NCI-H2196 treated with DMSO at 0.1 percent for 48 hours (cell line): ENCODE measurements around the gene INAVA.

Experiments used
- DNase-seq: peaks from one replicate; lab custom pipeline; 2025; ENCODE audit not compliant: unreplicated experiment; lab: John Stamatoyannopoulos, UW

Gene INAVA

DNA sequence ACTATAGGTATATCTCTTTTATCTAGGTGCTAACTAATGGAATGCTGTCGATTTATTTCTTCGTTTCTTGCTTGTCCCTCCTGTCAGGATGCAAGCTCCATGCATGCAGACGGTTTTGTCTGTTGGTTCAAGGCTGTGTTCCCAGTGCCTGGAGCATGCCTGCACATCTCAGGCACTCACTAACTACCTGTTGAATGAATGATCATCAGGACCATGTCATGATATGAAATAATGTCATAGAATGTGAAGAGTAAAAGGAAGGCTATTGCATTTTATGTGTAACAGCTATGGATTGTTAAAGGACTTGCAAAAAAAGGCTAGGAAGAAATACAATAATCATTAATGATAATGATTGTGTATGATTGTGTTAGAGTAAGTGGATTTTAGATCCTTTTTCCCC is 17.7 kb upstream of the INAVA start:
- DNase-seq, result no peak

GRCh38 chr1:200877839-200878551 is 16.7 kb upstream of the INAVA start:
- no peak for DNase-seq

DNA sequence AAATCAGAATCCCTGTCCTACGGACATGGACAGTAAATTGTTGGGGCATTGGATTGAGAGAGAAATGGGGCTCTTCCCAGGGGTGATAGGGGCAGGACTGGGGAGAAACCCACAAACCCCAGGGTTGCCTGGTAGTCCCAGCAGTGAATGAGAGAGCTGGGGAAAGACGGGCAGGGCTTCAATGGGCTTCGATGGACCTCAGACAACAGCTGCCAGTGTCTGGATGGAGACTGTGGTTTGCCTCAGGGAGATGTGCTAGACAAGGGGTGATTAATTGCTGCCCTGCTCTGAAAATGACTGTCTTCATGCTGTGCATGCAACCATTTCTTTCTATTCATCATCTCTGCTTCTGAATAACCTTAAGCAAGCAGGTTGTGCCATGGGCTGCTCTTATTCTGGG is 14.5 kb upstream of the INAVA start:
- no peak for DNase-seq

GRCh38 chr1:200883118-200883517 is 11.6 kb upstream of the INAVA start:
- DNase-seq, result no peak

DNA sequence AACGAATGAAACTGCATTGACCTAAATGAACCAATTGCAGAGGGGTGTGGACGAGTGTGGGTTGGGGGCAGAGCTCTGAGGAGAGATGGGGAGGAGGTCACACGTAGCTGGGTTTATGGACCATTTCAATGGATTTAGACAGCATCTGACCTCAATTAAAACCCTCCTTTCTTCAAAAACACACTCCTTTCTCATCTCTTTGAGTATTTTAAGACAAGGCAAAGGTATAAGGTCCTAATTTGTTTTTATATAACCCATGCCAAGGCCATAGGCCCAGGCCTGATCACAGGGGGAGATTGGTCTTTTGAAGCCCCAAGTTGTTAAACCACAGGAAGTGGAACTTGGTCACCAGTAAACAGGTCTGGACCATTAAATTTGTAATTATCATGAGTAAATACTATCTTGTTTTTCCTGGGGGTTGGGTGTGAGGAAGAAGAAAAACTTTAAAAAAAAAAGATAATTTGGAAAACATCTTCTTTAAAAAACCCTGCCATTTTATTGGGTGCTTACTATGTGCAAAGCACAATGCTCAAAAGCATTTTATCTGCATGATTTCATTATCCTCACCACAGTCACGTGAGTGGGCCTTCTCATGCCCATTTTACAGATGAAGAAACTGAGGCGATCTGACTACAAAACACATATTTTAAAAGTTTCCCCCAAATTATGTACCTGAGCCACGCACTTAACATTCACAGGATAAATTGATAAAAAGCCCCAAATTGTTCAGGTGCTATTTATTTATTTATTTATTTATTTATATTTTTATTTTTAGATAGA is 8.9 kb upstream of the INAVA start:
- no peak for DNase-seq

DNA sequence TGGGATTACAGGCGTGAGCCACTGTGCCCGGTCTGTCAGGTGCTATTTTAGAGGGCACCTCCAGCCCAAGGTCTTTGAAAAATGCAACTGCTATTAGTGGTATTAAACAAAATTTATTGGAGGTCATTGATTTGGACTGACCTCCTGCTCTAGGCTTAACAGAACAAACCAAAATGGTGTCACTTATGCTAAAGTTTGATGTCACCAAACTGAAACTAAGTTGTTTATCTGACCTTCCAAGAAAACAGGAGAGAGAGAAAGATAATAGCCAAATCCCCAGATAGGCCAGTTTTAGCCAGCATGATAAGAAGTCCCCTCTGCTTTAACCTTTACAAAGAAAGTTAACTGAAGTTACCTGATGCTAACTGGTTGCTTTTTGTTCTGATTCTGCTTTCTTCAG is 8.1 kb upstream of the INAVA start:
- DNase-seq, result no peak

DNA sequence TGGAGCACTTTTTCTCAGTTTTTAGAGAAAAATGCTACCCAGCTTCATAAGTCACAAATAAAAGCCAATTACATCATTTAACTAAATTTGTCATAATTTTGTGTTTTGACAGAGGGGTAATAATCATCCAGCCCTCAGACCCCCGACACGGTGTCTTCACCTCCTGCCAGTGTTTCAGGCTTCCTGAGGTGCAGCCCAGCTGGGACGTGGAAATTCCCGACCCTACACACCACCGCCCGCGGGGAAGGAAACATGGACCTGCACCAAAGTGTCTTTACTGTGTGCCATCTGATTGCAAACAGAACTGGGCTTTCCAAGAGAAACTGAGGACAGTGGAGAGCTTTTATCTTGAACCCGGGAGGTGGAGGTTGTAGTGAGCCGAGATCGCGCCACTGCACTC is 7.7 kb upstream of the INAVA start:
- DNase-seq, result no peak

DNA sequence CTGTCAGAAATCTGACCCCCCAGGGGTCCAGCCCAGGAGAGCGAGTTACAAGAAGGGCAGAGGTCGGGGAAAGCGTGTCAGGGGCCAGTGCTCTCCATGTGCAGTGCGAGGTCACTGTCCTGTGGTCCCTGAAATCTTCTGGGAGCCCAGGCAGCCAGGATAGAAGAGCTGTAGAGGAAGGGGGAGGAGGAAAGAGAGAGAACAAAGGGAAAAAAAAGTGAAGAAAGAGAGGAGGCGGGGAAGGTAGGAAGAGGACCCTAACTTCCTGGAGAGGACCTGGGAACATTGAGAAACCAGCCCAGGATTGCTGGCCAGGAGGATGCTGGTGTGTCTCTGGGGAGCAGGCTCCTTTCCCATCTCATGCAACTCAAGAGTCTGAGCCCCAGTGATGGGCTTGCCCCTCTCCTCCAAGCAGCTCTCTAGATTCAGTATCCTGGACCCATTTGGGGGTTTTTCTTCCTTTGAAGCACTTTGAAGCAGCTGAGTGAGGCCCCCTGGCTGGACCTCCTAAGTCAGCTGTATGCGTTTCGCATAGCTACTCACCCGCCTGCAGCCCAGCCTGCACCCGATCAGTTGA is 6.8 kb upstream of the INAVA start:
- DNase-seq, result no peak

DNA sequence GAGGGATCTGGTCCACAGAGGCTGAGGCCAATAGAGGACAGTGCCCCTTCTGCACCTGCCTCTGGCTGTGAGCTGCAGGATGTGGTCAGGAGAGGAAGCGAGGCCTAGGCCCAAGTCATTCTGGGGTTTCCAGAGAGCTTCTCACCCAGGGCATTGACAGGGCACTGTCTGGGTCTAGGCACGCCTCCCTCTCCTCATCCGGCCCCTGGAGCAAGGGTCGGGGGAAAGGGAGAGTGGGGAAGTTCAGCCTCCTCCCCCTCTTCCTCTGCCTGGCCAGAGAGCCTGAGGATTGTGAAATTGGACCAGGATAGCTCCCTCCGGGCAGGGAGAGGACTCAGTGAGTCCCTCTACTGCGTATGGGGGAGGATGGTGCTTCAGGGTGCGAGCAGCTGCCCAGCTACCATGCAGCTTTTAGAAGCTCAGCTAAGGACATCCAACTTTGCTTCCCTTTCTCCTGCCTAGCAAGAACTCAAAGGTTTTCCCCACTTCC is 6.3 kb upstream of the INAVA start:
- DNase-seq, result peak; percentile 5

GRCh38 chr1:200889571-200889970 is 5.1 kb upstream of the INAVA start:
- no peak for DNase-seq

DNA sequence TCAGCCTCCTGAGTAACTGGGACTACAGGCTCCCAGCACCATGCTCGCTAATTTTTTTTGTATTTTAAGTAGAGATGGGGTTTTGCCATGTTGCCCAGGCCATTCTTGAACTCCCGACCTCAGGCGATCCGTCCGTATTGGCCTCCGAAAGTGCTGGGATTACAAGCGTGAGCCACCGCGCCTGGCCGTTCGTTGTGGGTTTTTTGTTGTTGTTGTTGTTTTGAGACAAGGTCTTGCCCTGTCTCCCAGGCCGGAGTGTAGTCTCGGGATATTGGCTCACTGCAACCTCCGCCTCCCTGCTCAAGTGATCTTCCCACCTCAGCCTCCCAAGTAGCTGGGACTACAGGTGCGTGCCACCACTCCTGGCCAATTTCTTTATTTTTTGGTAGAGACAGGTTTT is 4.7 kb upstream of the INAVA start:
- DNase-seq, result no peak

DNA sequence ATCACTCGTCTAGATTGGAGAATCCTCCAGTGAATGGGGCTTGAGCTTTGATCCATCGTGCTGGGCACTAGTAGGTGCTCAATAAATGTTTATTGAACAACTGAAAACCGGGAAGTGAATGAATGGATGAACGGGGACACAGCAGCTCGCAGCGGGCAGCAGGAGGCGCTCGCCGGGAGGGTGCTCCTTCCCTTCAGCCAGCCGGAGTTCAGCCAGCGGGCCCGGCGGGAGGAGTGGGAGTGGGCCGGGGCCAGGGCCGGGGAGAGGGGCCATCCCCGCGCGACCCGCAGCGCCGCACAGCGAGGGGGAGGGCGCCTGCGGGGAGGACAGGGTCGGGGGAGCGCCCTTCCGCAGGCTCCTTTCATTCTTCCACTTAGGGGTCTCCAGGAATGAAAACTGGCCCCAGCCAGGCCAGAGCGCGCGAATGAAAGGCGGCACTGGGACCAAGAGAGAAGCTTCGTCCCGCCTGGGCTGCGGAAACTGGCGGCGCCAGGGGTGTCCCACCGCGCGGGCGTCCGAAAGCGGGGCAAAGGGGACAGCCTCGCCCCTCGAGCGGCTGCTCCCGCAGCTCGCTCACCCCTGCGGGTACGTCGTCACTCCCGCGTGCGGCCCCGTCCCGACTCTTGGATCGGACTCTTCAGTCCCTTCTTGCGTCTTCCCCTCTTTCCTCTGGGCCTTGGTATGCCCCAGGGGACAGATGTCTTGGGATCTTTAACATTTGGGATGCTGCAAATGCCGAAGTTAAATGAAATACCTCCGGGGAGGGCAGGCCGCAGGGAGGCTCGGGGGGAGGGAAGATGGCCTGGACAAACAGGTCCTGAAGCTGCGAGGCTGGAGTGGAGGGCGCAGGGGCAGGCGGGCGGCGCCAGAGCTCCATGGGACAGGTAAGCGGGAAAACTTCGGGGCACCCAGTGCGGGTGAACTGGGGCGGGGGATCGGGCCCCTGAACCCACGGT is 3.6 kb upstream of the INAVA start:
- no peak for DNase-seq

GRCh38 chr1:200891774-200892157 is 2.9 kb upstream of the INAVA start:
- no peak for DNase-seq

DNA sequence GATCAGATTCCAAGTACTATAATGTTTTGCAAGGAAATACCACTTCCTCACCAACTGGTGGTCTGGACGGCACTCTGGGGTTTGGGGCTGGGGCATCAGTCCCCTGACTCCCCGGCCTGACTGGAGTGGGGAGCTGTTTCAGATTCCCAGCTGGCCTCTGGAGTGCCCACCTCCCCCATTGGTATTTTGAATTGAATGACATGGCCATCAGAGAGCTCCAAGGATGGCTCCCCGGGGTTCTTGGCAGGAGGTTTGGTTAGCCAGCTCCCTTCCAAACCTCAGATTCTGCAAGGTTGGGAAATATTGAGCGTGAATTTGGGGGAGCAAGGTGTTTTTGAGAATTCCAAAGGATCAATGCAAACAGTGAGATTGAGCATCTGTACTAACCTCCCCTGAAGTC is 2.2 kb upstream of the INAVA start:
- DNase-seq, result no peak

DNA sequence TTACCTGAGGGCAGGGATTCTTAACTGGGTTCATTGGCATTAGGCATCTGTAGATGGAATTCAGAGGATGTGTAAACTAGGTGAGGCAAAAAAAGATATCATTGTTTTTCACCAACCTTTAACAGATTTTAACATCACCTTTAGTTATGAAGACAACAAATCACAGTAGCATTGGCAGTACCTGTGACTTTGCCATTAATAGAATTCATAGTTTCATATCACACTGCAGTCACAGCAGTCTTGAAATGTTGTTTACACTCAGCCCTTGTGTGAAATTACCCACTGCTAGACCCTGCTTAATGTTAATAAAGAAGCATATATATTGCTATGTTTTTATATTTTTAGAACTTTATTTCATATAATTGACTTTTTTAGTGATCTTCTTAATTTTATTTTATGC is 1.7 kb upstream of the INAVA start:
- DNase-seq, result no peak

DNA sequence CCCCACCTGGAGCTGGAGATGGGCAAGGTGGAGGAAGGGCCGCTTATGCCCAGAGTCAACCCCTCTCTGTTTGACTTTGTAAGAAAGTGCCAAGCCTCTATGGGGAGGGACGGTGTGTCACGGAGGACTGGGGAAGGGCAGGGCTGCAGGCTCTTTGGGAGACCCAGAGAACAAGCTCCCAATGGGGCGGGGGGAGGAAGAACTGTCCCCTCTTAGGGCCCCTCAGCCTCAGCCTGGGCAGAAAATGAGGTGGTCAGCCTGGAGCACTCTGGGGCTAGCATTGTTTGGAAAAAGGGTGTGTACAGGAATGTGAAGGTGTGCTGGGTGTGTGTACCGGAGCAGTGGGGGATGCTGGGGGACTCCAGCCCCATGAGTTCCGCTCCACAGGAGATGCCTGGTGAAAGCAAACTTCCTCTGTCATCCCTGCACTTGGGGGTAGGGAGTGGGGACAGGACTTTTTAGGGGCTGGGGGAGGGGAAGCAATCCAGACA is 1.2 kb upstream of the INAVA start:
- DNase-seq, result no peak

- DNase-seq, result no peak
Measured at GRCh38 chr1:200895443-200895789, 716 bp downstream of the INAVA start.

DNA sequence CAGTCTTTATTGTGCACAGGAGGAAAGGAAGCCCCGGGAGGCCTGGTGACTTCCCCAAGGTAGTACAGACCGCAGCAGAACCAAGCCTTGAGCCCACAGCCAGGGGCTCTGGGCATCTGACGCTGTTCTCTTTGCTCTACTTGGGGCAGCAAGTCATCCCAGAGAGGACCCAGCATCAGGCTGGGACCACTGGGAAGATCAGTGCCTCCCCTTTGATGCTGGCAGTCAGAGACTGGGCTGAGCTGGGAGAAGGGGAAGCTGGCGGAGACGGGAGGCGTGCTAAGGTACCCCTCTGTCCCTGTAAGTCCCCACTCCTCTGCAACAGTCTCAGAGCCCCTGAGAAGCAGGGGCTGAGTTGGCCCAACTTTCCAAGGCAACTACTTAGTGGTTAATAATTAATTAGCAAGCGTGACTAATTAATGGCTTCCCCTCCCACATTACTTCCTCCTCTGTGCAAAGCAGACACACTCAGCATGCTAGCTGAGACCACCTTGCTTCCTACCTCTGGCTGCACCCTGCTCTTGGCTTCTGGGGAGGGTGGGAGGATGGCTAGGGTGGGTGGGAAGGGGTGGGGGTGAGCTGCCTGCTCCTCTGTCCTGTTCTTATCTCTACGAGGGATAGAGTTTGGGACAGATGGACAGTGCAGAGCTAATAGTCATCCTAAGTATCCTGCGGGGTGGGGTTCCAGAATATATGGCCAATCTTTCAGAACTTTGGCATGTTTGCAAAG is 1.3 kb downstream of the INAVA start:
- no peak for DNase-seq

DNA sequence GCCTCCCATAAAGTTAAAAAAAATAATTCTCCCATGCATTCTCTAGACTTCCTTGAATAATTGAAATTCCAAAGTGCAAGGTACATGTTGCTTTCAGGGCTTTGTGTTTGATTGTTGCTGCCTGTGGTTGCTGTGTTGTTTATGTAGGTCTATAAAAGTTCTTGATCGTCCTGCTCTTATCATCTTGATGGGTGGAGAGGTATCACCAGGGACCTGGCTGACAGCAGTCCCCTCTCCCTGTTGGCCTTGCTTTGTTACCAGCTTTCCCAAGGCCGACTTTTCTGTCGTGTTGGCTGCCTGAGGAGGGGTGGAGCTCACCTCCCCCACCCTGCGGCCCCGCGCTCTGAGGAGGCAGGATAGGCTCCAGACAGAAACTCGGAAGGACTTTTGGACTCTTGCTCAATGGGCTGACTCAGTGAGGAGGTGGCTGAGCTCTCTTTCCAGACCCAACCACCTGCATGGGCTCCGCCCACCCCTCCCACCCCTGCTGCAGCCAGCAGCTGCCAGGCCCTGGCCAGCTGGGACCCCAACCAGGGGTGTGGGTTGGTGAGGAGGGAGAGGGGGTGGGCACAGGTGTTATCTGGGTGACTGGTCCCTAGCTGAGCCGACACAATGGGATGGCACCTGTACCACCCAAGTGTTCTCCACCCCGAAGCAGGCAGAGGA is 2.0 kb downstream of the INAVA start:
- no peak for DNase-seq

DNA sequence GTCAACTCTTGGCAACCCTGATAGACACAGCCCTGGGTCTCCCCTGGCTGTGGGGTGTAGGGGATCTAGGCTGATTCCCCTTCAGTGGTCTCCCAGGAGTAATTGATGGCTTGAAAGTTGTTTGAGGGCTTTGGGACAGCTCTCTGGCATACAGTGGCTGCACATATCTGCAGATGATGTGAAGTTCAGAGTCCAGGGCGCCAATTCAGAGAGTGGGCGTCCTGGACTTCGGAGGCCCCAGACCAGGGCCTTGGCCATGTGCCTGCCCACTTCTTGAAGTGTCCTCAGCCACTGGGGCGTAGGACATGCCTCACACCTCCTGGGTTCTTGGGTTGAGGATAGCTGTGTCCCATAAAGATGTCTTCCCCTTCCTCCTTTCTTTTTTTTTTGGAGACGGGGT is 2.6 kb downstream of the INAVA start:
- no peak for DNase-seq
